Measurements from ENCODE around the gene BIN2. TPM values are rescaled to one million over a fixed set of nuclear protein-coding genes. Genes with fewer than 3 reads are reported as not detected.

BIN2 gene
- total and polyA plus RNA-seq, 2 experiments from 2014 or later: not detected

DNA sequence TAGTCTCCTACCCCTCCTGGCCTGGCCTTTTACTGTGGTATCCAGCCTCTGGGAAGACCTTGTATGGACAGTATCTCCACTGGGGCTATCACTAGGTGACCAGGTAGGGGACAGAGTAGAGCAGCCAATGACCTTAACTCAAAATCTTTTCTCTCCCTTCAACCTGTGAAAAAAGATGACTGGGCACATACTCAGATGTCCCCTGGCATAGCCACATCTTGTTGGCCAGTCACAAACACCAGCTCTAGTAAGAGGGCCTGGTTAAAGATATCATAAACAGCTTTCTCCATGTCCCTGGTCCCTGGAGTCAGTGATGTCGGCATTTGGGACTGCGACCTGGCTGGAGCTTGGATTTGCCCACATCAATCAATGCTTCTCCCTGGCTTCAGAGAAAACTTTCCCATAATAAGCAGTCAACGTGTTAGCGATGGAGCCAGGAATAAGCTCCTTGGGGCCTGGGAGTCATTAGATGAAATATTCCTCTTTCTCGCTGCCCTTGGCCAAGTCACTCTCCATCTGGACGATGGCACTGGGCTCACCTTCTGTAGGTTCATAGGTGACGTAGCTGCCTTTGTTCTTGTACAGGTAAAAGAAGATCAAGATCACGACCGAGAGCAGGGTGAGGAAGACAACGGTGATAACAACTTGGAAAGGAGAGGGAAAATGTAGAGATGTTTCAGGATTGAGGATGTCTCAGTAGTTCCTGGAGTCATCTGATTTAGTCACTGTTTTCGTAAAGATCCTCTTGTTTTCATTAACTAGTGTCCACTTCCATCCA, 78.3 kb downstream of the BIN2 start:
- H2AFZ ChIP-seq: no peak overlapping the region
- H3K27ac Mint-ChIP-seq: no peak overlapping the region
- peak overlapping the region; percentile 56; the same call in 1 of the 2 replicates for H3K27ac ChIP-seq (ENCODE audit: low read depth)
- no peak overlapping the region for H3K4me3 ChIP-seq
- no peaks in the 10 kb centered on the region for H3K9me2 ChIP-seq (ENCODE audit: insufficient read depth)
- H3K27me3 Mint-ChIP-seq (ENCODE audit: insufficient read depth, low read depth, poor library complexity): peaks cover 6% of the 10 kb centered on the region
- H3K4me1 ChIP-seq (ENCODE audit: insufficient read depth): peaks cover 30% of the 10 kb centered on the region
- peaks cover 28% of the 10 kb centered on the region for H3K36me3 ChIP-seq (ENCODE audit: insufficient read depth)
- DNase-seq (ENCODE audit: low spot score) (no peak), ATAC-seq (no peak)
- H3K27me3 ChIP-seq (ENCODE audit: insufficient read depth): no peaks in the 10 kb centered on the region
- H3K4me3 Mint-ChIP-seq: no peak overlapping the region
- TF ChIP-seq EZH2phosphoT487 (IDR thresholded peaks at IDR 0.05; ENCODE audit: unreplicated experiment) (no peak), JUNB (IDR thresholded peaks at IDR 0.05; ENCODE audit: unreplicated experiment) (no peak), ZNF462 (CRISPR knock-in tag; IDR thresholded peaks at IDR 0.05) (no peak), ETS1 (IDR thresholded peaks at IDR 0.05) (no peak)
- peaks cover 7% of the 10 kb centered on the region for H3K79me2 ChIP-seq (replicated peaks; ENCODE audit: insufficient read depth)
- 0 out of 2 replicates have a peak, but pooled peaks cover 10% of the 10 kb centered on the region for H3F3A ChIP-seq (replicated peaks; ENCODE audit: low read depth)
- H3K4me2 ChIP-seq: no peak overlapping the region
- peaks cover 29% of the 10 kb centered on the region for H3K4me1 Mint-ChIP-seq
- no peaks in the 10 kb centered on the region for H3K9me3 Mint-ChIP-seq
- no peaks in the 10 kb centered on the region; the same call in 1 of the 2 replicates for H4K20me1 ChIP-seq (replicated peaks; ENCODE audit: insufficient read depth)
- H3K36me3 Mint-ChIP-seq (ENCODE audit: low read depth): peaks cover 40% of the 10 kb centered on the region

Measured in GM23338 (cell line).